CD4-positive, alpha-beta T cell treated with Interleukin-15 for 4 hours (primary cell): ENCODE results near the gene LYPD4.

Source experiments
- DNase-seq: peaks from one replicate; pipeline ENCODE4 v3.0.0-alpha.2; 2020; ENCODE audit warnings: low spot score

Gene LYPD4

GRCh38 chr19:41872775-41873647 is 28.5 kb upstream of the LYPD4 start:
- DNase-seq = peak; percentile 66

DNA sequence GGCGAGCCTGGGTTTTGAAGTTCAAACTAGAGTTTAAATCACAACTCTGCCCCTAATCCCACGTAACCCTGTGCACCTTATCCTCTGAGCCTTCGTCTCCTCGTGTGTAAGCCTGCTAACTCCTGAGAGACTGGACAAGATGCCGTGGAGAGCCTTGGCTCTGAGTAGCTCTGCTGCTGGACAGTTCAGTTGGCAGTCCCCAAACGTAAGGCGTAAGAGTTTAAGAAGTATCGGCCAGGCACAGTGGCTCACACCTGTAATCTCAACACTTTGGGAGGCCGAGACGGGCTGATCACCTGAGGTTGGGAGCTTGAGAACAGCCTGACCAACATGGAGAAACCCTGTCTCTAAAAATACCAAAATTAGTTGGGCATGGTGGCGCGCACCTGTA is 27.9 kb upstream of the LYPD4 start:
- no peak for DNase-seq

GRCh38 chr19:41871573-41872383 is 27.3 kb upstream of the LYPD4 start:
- DNase-seq = peak; percentile 59

DNA sequence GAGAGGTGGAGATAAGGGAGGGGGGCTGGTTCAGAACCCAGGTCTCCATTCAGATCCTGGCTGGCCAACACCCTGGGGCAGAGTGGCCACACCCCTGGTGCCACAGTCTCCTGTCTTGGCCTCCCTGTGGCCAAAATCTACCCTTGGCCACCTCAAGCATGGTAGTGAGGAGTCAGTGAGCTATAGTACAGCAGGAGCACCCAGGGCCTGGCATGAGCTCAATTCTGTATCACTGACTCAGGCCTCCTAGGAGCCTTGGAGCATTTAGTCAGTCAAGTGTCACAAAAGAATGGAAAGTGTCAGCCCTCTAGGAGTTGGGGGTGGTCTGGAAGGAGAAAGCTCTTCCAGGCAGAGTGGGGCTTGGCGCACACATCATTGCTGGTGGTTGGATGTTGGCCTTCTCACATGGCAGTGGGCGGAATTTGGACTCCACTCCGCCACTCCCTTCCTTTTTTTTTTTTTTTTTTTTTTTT is 26.0 kb upstream of the LYPD4 start:
- no peak for DNase-seq

DNA sequence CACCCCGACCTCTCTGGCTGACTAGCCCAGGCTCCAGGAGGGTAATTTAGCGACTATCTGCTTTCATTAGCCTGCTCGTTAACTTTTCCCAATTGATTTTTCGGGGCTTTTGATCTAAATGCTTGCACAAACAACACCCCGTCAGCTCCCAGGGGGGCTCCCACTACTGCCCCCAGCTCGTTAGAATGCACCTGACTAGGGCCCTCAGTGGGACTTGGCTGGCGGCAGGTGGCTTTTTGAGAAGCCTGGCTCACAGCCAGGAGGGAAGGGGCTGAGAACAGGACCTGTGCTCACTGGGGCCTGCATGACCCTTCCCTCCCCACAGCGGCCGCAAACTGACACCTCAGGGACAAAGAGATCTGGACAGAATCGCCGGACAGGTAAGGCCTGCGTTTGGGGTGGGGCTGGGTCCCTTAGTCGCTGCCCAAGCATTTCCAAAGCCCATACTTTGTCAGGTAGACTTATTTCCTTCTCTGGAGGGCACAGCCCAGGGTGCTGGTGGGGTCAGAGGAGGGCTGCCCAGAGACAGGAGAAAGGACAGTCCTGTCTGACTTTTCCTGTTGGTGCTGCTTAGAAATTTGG is 25.0 kb upstream of the LYPD4 start:
- DNase-seq = no peak

- DNase-seq = no peak
These were observed 24.5 kb upstream of the LYPD4 start for GRCh38 chr19:41868989-41869300.

DNA sequence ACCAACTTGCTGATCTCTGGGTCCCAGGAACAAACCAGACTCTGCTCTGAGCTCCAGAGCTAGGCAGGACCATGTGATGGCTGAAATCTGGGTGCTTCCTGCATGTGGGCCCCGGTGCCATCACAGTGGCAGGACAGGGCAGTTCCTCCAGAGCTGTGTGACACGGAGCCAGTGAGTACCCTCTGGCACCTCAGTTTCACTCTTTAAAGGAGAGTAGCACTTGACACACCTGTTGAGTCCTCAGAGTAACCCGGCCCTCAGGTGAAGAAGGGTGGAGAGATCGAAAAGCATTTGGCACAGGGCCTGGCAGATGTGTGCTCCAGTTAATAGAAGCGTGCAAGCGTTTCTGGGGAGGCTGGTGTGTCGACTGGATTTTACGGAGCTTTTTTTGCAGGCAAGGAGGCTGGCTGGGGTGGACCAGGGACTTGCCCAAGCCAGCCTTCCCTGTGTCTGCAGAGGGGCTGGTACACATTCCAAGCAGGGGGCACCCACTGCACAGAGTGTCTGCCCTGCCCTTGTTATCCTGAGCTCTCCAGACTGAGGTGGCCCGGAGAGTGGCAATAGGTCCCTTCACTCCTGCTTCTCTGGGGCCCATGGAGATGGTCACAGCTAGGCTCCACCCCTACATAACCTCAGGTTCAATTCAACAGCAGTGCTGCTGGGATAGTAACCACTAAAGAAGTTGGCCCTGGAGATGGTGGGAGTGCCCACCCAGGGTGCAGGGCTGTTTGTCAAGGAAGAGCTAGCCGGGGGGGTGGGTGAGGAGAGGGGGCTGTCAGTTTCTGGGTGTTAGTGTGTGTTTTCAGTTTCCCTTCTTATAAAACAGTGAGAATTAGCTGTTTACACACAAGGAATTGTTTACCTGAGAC is 23.9 kb upstream of the LYPD4 start:
- DNase-seq = no peak

DNA sequence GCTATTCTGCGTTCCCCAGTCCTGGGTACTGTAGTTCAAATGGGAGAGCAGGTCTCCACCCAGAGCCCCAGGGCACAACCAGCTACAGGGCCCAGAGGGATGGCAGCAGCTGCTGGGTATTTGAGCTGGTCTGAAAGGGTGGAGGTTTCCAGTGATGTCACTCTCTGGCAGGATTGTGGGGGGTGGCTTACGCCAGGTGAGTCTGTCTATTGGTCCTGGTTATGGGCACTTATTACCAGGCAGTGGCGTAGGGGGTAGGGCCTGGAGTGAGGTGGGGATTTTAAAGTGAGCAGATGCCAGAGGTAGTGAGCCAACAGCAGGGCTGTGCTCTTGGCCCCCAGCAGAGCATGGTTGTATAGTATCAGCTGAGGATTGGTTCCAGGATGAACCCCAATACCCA is 21.8 kb upstream of the LYPD4 start:
- no peak for DNase-seq

DNA sequence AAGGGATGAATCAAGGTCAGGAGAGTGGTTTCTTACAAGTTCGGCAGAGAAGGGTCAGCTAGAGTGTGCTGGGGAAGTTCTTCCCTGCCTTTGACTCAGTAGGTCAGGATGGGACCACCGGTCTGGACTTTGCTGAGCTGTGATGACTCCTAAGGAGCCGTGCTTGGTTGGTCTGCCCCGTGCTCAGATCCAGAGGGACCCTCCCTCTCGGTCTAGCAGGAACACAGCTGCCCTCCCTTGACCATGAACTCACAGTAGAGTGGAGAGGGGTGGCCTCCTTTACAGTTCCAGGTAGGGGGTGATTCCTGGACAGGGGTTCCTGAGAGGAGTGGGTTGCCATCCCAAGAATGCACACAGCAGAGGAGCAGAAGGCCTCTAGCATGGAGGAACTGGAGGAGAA is 19.9 kb upstream of the LYPD4 start:
- DNase-seq = no peak

- no peak for DNase-seq
These were observed 18.9 kb upstream of the LYPD4 start for GRCh38 chr19:41863209-41863931.

DNA sequence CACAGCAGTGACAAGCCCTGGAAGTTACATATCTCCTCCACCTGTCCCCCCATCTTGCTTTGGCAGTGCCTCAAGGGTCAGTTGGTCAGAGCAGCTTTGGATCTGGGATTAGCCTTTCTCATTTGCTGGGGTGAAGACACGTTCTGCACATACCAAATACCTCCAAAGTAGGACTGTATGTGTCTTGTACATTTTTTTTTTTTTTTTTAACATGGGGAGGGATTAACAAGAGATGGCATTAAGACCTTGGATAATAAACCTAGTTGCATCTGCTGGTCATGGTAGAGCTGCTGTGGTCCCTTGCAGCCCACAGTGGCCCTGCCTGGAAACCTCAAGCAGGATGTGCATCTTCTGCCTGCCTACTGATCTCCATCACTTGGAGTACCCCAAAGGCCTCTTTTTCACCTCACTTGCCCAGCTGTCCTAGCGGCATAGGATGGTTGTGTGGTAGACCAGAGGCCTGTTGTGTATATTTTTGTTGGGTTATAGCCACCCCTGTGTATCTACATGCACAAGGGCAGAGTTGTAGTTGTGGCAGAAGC is 18.0 kb upstream of the LYPD4 start:
- no peak for DNase-seq

DNA sequence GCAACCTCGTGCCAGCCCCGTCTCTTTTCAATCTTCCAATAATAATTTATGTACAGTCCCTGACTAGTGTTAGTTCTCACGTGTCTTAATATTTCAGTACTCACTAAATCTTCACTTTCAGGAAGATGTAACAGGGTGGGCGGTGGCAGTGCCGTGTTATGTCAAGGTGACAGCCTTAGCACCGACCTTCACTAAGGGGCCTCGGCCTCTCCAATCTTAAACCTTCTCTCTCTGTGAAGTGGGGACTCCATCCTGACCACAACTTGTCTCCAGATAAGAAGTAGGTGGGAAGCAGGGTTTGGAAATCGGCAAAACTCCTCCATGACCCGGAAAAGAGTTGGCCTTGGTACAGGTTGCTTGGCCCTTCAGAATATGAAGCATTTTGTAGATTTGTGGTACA is 17.4 kb upstream of the LYPD4 start:
- no peak for DNase-seq

DNA sequence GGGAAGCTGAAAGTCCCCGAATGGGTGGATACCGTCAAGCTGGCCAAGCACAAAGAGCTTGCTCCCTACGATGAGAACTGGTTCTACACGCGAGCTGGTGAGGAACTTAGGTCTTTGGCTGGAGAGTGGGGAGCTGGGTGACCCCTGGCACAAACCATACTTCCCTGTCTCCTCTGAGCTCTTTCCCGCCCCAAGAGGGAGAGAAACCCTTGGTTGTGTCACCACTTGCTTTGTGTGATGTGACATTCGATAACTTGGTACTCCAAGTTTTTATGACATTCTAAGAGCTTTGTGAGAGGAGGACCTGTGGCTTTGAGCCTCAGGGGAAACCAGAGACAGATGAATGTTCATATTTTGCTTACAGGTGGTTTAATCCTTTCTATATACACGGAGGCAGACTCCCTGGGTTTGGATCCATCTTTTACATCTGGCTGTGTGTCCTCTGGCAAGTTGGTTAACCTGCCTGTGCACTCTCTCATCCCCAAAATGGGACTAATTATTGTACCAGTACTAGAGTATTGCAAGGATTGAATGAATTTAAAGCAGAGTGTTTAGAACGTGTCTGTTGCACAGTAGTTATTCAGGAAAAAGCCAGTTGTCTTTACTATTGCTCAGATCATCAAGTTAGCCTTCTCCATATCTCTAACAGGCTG is 16.8 kb upstream of the LYPD4 start:
- no peak for DNase-seq

DNA sequence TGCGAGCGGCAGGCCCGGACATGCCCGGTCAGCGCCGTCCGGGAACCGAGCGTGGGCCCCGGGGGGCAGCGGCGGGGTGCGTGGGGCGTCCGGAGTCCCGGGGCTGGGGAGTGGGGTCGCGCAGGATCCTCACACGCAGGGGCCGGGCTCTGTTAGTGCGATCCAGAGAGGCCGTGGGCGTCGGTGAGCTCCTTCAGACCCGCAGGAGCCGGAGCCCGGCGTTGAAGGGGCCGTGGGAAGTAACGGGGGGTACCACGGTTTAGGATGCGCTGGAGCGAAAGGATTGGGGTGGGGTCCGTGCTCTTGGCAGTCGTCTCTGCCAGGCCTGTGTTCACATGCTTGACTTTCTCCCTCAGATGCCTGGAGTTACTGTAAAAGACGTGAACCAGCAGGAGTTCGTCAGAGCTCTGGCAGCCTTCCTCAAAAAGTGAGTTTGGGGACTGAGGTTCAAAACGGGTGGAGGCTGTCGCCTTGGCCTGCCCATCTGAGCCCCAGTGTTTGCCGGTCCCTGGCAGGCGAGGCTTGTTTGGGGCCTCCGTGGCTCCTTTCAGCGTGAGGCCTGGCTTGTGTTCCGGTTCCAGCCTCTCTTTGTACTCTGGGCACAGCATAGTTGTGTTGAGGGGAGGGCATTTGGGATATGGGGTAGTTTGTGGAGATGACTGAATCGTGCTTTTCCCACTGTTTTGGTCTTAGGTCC is 16.1 kb upstream of the LYPD4 start:
- peak; percentile 16 for DNase-seq

DNA sequence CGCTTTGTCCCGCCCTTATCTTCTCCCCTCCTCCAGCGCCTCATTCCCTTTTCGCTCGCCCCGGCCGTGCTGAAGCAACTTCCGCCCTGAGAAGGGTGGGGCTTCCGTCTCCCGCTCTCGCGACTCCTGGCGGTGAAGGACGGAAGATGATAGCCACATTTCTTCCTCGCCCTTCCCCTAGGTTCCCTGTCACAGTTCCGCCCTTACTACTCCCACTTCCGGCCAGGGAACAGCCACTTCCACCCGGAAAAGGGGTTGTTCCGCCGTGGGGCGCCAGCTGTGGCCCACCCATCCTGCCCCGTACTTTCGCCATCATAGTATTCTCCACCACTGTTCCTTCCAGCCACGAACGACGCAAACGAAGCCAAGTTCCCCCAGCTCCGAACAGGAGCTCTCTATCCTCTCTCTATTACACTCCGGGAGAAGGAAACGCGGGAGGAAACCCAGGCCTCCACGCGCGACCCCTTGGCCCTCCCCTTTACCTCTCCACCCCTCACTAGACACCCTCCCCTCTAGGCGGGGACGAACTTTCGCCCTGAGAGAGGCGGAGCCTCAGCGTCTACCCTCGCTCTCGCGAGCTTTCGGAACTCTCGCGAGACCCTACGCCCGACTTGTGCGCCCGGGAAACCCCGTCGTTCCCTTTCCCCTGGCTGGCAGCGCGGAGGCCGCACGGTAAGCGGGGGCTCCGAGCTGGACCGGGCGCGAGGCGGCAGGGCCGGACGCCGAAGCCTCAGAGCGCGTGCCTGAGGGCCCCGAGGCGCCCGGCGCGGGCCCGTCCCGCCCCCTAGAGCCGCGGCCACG is 15.3 kb upstream of the LYPD4 start, which contains the start of gene RPS19:
RPS19 (plus strand) TSS at position 638 of the 801 bp plus-strand sequence. CDS start 520 bp downstream, outside the sequence.
- peak; percentile 98 for DNase-seq

- no peak for DNase-seq
These were observed 14.7 kb upstream of the LYPD4 start for GRCh38 chr19:41859213-41859617.

GRCh38 chr19:41853768-41854167 is 9.3 kb upstream of the LYPD4 start:
- no peak for DNase-seq

DNA sequence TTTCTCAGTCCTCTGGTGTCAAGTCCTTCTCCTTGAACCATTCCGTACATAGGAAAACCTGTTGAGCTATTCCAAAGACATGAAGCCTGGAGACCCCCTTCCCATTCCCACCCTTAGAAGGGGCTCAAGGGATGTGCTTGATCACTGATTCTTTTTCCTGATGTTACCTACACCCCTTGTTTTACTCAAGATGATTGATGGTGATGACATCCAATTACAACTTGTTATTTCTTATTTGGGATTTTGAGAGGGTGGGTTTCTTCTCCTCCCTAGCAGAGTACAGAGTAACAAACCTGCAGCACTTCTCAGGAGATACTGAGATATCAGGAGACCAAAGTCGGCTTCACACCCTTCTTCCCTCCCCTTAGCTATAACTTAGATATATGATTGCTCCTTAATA is 8.9 kb upstream of the LYPD4 start:
- no peak for DNase-seq

DNA sequence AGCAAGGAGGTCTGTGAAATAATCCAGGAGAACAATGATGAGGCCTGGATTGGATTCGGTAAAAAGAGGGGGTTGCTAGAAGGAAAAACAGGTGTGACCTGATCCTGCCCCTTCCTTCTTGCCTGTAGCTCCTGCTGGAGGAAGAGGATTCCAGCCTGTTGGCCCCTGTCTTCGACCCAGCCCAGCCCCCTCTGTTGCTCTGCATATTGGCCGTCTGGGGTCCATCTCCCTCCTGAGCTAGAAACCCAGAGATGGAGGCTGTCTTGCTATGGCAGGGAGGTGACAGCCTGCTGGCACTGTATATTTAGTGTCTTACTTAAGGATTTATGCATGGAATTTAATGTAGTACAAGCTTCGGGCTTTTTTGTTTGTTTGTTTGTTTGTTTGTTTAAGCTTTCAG is 7.0 kb upstream of the LYPD4 start:
- no peak for DNase-seq
